ENCODE data around the gene SLC25A45. TPM values are rescaled to one million over a fixed set of nuclear protein-coding genes. Genes with fewer than 3 reads are reported as not detected.
A peak's percentile ranks its signal among the peaks of the same experiment; 100 is the strongest.

SLC25A45 gene
- 15.8 TPM for polyA plus RNA-seq (2012; ENCODE audit: low read depth, missing spikeins)

DNA sequence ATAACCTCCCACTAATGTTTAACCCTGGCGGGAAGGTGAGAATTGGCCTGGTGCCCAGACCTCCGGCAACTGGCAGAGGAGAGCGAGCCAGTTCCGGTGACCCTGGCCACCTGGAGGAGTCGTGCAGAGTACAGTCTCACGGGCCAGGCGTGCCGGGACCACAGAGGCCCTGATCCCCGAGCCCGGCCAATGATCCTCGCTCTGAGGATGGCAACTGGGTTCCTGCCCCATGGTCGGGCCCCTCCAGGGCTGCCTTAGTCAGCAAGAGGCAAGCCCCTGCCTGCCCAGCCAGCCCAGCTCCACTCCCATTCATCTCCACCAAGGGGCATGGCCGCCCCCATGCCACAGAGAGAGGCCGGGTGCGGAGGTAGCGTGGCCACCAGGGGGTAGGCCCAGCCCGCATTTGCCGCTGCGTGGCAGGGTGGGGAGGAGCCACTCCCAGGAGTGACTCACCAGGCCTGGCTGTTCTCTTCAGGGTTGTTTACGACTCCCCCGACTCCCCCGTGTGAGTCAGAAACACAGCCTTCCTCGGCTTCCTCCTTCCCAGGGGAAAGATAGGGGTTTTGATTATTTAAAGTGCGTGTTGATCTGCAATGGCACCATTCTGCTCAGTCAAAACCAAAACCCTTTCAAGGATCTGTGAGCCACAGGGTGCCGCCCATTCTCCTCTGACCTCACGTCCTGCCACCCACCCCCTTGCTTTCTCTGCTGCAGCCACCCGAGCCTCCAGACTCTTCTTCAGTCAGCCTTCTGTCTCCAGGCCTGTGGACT is at the start of gene SLC25A45:
SLC25A45 (minus strand) TSS at position 614 of the 771 bp plus-strand sequence. CDS start 695 bp downstream, outside the sequence.
- TF ChIP-seq POLR2A (IDR thresholded peaks at IDR 0.05; ENCODE audit: low read depth, low read length) = peak; percentile 71
- TF ChIP-seq SPI1 (IDR thresholded peaks at IDR 0.05; ENCODE audit: low read depth, low read length) = no peak
- peak; percentile 72; the same call in 1 of the 2 replicates for TF ChIP-seq POLR2AphosphoS5 (IDR thresholded peaks at IDR 0.05; ENCODE audit: low read depth, low read length)
- no peak for TF ChIP-seq POU2F2 (IDR thresholded peaks at IDR 0.05; ENCODE audit: low read depth, low read length)
- peak; percentile 71; the same call in 1 of the 2 replicates for TF ChIP-seq TAF1 (IDR thresholded peaks at IDR 0.05; ENCODE audit: low read depth, low read length)
- DNase-seq (ENCODE audit: insufficient read length, low spot score) = peak; percentile 70
- peak; percentile 96 for FAIRE-seq

DNA sequence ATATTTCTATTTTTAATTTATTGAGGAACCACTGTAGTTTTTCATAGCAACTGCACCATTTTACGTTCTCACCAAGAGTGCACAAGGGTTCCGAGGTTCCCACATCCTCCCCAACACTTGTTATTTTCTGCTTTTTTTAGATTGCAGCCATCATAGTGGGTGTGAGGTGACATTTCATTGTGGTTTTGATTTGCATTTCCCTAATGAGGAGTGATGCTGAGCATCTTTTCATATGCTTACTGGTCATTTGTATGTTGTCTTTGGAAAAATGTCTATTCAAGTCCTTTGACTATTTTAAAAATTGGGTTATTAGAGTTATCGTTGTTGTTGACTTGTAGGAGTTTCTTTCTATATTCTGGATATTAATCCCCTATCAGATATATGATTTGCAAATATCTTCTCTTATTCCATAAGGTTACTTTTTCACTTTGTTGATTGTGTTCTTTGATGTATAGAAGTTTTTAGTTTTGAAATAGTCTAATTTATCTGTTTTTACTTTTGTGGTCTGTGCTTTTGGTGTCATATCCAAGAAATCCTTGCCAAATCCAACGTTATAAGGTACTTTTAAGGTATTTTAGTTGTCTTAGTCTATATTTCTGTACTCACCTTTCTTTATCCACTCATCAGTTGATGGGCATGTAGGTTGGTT is 49.1 kb upstream of the SLC25A45 start:
- FAIRE-seq = no peak
- no peak for DNase-seq (ENCODE audit: insufficient read length, low spot score)
- TF ChIP-seq POLR2A (IDR thresholded peaks at IDR 0.05; ENCODE audit: low read depth, low read length) (no peak), POU2F2 (IDR thresholded peaks at IDR 0.05; ENCODE audit: low read depth, low read length) (peak; percentile 90), POLR2AphosphoS5 (IDR thresholded peaks at IDR 0.05; ENCODE audit: low read depth, low read length) (no peak), PAX5 (IDR thresholded peaks at IDR 0.05; ENCODE audit: insufficient read depth, low read length, severe bottlenecking) (no peak), SPI1 (IDR thresholded peaks at IDR 0.05; ENCODE audit: low read depth, low read length) (peak; percentile 69)

DNA sequence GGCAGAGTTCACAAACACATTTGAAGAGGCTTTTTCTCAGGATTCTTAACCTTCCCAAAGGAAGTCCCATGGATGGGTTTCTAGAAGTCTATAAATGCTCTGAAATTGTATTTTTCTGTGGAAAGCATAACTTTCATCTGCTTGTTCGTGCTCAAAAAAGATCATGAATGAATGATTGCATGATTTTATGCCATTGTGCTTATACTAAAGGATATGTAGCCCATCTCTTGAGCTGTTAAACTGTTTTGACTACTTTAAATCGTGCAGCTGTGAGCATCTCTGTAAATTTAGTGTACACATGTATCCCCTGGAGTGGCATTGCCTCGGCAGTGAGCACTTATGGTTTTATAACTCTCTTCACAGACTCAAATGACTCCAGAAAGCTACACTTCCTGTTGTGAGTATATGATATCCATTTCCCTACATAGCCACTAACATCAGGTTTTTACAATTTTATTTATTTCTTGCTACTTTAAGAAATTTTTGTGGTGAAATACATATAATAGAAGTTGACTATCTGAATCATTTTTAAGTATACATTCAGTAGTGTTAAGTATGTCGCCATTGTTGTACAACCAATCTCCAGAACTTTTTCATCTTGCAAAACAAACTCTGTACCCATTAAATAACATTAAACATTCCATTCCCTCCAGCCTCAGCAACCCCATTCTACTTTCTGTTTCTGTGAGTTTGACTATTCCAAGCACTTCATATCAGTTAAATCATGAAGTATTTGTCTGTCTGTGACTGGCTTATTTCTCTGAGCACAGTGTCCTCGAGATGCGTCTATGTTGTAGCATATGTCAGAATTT is 48.2 kb upstream of the SLC25A45 start:
- FAIRE-seq = peak; percentile 26
- TF ChIP-seq SPI1 (IDR thresholded peaks at IDR 0.05; ENCODE audit: low read depth, low read length) (peak; percentile 61), PAX5 (IDR thresholded peaks at IDR 0.05; ENCODE audit: insufficient read depth, low read length, severe bottlenecking) (no peak)
- no peak for DNase-seq (ENCODE audit: insufficient read length, low spot score)

DNA sequence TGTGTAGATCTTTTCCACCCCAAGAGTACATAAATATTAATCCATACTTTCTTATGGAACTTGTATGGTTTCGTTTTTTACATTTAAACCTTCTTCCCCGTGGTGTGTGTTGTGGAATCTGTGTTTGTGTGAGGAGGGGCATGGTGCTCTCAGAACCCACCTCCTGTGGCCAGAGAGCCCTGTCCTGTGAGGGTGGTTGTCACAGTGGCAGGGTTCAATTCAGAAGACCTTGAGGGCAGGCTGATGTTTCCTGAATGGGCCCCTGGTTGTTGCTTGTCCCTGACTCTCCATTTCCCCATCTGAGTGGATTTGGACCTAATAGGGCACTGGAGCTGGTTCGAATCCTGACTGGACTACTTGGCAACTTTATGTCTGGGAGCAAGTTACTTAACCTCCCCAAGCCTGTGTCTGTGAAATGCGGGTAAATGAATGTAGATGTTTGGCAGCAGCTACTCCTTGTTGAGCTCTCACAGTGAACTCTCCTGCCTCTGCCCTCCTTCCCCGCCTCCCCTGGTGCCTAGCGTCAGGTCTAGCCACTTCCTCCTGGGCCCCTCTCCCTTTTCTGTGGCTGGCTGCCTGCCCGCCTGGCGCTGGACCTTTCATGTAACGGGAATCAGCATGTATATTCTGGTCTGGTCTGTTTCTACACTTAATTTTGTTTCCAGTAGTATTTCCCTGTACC is 47.4 kb upstream of the SLC25A45 start:
- TF ChIP-seq POLR2A (IDR thresholded peaks at IDR 0.05; ENCODE audit: low read depth, low read length) = peak; percentile 68
- peak; percentile 56; the same call in 1 of the 2 replicates for TF ChIP-seq POU2F2 (IDR thresholded peaks at IDR 0.05; ENCODE audit: low read depth, low read length)
- peak; percentile 72 for TF ChIP-seq SPI1 (IDR thresholded peaks at IDR 0.05; ENCODE audit: low read depth, low read length)
- TF ChIP-seq PAX5 (IDR thresholded peaks at IDR 0.05; ENCODE audit: insufficient read depth, low read length, severe bottlenecking) = no peak
- TF ChIP-seq POLR2AphosphoS5 (IDR thresholded peaks at IDR 0.05; ENCODE audit: low read depth, low read length) = peak; percentile 76
- no peak for TF ChIP-seq TAF1 (IDR thresholded peaks at IDR 0.05; ENCODE audit: low read depth, low read length)
- peak; percentile 58 for FAIRE-seq
- DNase-seq (ENCODE audit: insufficient read length, low spot score) = no peak

DNA sequence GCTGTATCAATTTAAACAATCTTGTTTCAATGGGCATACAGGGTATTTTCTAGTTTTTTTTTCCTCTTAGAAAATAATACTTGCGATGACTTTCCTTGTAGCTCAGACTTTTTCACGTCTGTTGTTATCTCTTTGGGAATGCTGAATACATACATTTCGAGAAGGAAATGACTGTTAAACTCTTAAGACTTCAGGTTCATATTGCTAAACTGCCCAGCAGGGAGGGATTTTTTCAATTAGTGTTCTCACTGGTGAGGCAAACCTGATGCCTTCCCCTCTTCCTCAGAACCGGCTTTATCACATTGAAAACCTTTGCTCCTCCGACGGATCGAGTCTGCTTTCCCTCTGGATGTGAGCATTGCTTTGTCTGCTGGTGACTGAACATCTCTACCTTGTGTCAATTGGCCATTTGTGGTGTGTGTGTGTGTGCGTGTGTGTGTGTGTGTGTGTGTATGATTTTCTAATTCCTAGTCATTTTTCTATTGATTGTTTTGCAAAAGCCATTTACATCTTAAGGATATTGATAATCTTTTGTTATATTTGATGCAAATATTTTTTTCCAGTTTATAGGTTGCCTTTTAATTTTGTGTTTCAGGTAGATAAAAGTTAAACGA is 46.7 kb upstream of the SLC25A45 start:
- TF ChIP-seq SPI1 (IDR thresholded peaks at IDR 0.05; ENCODE audit: low read depth, low read length) (no peak), POLR2A (IDR thresholded peaks at IDR 0.05; ENCODE audit: low read depth, low read length) (no peak), POLR2AphosphoS5 (IDR thresholded peaks at IDR 0.05; ENCODE audit: low read depth, low read length) (no peak)
- FAIRE-seq = no peak
- DNase-seq (ENCODE audit: insufficient read length, low spot score) = no peak

DNA sequence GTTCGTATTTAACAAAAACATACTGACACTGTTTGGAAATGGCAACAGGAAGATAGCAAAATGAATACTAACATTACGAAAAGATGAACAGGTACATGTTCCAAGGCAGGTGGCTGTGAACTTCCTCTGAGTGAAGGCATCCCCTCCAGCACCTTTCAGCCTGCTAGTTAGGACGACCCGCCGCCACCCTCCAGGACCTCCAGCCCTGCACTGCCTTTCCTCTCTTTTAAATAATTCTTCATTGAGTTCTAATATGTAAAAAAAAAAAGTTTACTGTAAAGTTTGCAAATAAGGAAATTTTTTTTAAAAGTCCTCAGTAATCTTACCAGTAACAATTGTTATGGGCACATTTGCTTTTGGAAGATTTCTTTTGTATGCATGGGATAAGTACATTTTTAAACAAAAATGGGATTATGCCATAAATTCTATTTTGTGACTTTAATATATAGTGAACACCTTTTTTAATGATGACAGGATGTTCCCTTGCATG is 46.2 kb upstream of the SLC25A45 start:
- peak; percentile 52; the same call in 1 of the 2 replicates for TF ChIP-seq POLR2A (IDR thresholded peaks at IDR 0.05; ENCODE audit: low read depth, low read length)
- no peak; the same call in 1 of the 2 replicates for TF ChIP-seq POU2F2 (IDR thresholded peaks at IDR 0.05; ENCODE audit: low read depth, low read length)
- DNase-seq (ENCODE audit: insufficient read length, low spot score) (no peak), FAIRE-seq (no peak)

GRCh38 chr11:65427691-65428577 is 45.5 kb upstream of the SLC25A45 start:
- TF ChIP-seq TAF1 (IDR thresholded peaks at IDR 0.05; ENCODE audit: low read depth, low read length) (peak; percentile 38), PAX5 (IDR thresholded peaks at IDR 0.05; ENCODE audit: insufficient read depth, low read length, severe bottlenecking) (no peak), SPI1 (IDR thresholded peaks at IDR 0.05; ENCODE audit: low read depth, low read length) (0 out of 2 replicates have a peak, but pooled peaks have one; percentile 12), POU2F2 (IDR thresholded peaks at IDR 0.05; ENCODE audit: low read depth, low read length) (peak; percentile 91), POLR2A (IDR thresholded peaks at IDR 0.05; ENCODE audit: low read depth, low read length) (peak; percentile 85), POLR2AphosphoS5 (IDR thresholded peaks at IDR 0.05; ENCODE audit: low read depth, low read length) (0 out of 2 replicates have a peak, but pooled peaks have one; percentile 66)
- FAIRE-seq (peak; percentile 16), DNase-seq (ENCODE audit: insufficient read length, low spot score) (no peak)
